ENCODE measurements around the gene SPN.

DNA sequence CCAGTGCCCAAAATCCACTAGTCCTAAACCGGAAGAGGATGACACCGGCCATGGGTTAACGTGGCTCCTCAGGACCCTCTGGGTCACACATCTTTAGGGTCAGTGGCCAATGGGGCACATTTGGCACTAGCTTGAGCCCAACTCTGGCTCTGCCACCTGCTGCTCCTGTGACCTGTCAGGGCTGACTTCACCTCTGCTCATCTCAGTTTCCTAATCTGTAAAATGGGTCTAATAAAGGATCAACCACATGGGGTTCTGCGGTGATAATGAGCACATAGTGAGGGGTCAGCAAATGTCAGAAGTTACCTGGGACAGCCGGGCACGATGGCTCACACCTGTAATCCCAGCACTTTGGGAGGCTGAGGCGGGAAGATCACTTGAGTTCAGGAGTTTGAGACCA is 34.3 kb downstream of the SPN start:
- TF ChIP-seq, protein P1, sequence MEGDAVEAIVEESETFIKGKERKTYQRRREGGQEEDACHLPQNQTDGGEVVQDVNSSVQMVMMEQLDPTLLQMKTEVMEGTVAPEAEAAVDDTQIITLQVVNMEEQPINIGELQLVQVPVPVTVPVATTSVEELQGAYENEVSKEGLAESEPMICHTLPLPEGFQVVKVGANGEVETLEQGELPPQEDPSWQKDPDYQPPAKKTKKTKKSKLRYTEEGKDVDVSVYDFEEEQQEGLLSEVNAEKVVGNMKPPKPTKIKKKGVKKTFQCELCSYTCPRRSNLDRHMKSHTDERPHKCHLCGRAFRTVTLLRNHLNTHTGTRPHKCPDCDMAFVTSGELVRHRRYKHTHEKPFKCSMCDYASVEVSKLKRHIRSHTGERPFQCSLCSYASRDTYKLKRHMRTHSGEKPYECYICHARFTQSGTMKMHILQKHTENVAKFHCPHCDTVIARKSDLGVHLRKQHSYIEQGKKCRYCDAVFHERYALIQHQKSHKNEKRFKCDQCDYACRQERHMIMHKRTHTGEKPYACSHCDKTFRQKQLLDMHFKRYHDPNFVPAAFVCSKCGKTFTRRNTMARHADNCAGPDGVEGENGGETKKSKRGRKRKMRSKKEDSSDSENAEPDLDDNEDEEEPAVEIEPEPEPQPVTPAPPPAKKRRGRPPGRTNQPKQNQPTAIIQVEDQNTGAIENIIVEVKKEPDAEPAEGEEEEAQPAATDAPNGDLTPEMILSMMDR (IDR thresholded peaks at IDR 0.05) = no peak
- no peak for TF ChIP-seq POLR2A (IDR thresholded peaks at IDR 0.05)

Measured in adrenal gland (tissue), 5 donors.